ENCODE data around the gene TTC21B. TPM values are rescaled to one million over a fixed set of nuclear protein-coding genes. Genes with fewer than 3 reads are reported as not detected.

TTC21B gene
- polyA plus RNA-seq, 3 donors = 3.1 to 6.7 (median 3.8) TPM

DNA sequence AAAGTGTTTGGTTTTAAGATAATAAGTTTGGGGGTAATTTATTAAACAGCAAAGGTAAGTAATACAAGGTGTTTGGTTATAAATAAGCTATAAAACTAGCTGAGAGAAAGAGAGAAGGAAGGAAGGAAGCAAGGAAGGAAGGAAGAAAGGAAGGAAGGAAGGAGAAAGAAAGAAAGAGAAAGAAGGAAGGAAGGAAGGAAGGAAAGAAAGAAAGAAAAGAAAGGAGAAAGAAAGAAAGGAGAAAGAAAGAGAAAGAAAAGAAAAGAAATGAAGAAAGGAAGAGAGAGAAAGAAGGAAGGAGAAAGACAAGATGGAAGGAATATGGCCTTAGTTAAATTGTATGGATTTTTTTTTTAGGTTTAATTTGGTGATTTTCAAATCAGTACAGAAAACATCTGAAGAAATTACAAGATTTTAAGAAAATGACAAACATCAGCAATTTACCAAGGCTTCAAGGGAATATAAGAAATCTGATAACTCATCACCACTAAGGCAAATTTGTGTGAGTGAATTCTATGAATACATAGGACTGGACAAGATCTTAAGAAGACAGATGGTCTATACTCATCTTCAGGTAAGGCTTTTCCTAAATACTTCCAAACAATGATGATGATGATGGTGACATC, 113.1 kb downstream of the TTC21B start:
- Mint-ChIP-seq H3K27me3 (ENCODE audit: low read depth in 3 of 3) (no peaks in the 10 kb centered on the region), H3K36me3 (no peaks in the 10 kb centered on the region), H3K4me1 (no peaks in the 10 kb centered on the region), H3K27ac (no peak overlapping the region), H3K9me3 (peaks cover 0 to 5% (median 3%) of the 10 kb centered on the region in 7 donors), H3K4me3 (no peak overlapping the region)
- no peaks in the 10 kb centered on the region for H4K20me1 ChIP-seq (ENCODE audit: insufficient read depth, low read length)
- no peak overlapping the region for H2AFZ ChIP-seq (ENCODE audit: insufficient read depth, low read depth, low read length, poor library complexity, severe bottlenecking)
- no peak overlapping the region for H3K9ac ChIP-seq (ENCODE audit: insufficient read depth, low read length, poor library complexity, severe bottlenecking)
- H3K27ac ChIP-seq (ENCODE audit: low read depth in 1 of 2, low read length in 2 of 2) = no peak overlapping the region
- H3K4me3 ChIP-seq (replicated peaks in 1 of 3; ENCODE audit: low read depth in 2 of 3, low read length in 3 of 3) = no peak overlapping the region
- H3K9me3 ChIP-seq (replicated peaks in 1 of 2; ENCODE audit: control insufficient read depth in 1 of 2, insufficient read depth in 1 of 2, low read length in 2 of 2) = no peaks in the 10 kb centered on the region
- H3K36me3 ChIP-seq (replicated peaks in 1 of 2; ENCODE audit: control insufficient read depth in 1 of 2, insufficient read depth in 2 of 2, low read length in 2 of 2) = no peaks in the 10 kb centered on the region
- no peaks in the 10 kb centered on the region for H3K4me1 ChIP-seq (ENCODE audit: control insufficient read depth in 1 of 2, insufficient read depth in 2 of 2, low read length in 2 of 2)
- intact Hi-C loops (cut with micrococcal nuclease) = no loop called here
- H3K4me2 ChIP-seq (replicated peaks; ENCODE audit: extremely low read depth, low read length, poor library complexity, severe bottlenecking) = no peak overlapping the region
- DNase-seq = no peak
- TF ChIP-seq, protein P1, sequence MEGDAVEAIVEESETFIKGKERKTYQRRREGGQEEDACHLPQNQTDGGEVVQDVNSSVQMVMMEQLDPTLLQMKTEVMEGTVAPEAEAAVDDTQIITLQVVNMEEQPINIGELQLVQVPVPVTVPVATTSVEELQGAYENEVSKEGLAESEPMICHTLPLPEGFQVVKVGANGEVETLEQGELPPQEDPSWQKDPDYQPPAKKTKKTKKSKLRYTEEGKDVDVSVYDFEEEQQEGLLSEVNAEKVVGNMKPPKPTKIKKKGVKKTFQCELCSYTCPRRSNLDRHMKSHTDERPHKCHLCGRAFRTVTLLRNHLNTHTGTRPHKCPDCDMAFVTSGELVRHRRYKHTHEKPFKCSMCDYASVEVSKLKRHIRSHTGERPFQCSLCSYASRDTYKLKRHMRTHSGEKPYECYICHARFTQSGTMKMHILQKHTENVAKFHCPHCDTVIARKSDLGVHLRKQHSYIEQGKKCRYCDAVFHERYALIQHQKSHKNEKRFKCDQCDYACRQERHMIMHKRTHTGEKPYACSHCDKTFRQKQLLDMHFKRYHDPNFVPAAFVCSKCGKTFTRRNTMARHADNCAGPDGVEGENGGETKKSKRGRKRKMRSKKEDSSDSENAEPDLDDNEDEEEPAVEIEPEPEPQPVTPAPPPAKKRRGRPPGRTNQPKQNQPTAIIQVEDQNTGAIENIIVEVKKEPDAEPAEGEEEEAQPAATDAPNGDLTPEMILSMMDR (IDR thresholded peaks at IDR 0.05) = no peak
- H3K79me2 ChIP-seq (ENCODE audit: insufficient read depth, low read length) = no peaks in the 10 kb centered on the region
- no peaks in the 10 kb centered on the region for H3K27me3 ChIP-seq (ENCODE audit: control insufficient read depth in 2 of 2, insufficient read depth in 2 of 2, low read length in 2 of 2)

- no peak overlapping the region for H3K9ac ChIP-seq (ENCODE audit: insufficient read depth, low read length, poor library complexity, severe bottlenecking)
- peaks cover 0 to 5% (median 3%) of the 10 kb centered on the region in 7 donors for H3K9me3 Mint-ChIP-seq
- H3K4me3 ChIP-seq (replicated peaks in 1 of 3; ENCODE audit: low read depth in 2 of 3, low read length in 3 of 3) = no peak overlapping the region
- WGBS (ENCODE audit: insufficient coverage) = no CpG with 5 or more reads among the region's 2 CpGs
- H3K4me2 ChIP-seq (replicated peaks; ENCODE audit: extremely low read depth, low read length, poor library complexity, severe bottlenecking) = no peak overlapping the region
- H3K27me3 ChIP-seq (ENCODE audit: control insufficient read depth in 2 of 2, insufficient read depth in 2 of 2, low read length in 2 of 2) = no peaks in the 10 kb centered on the region
- no peak overlapping the region for H3K27ac Mint-ChIP-seq
- no peaks in the 10 kb centered on the region for H3K36me3 ChIP-seq (replicated peaks in 1 of 2; ENCODE audit: control insufficient read depth in 1 of 2, insufficient read depth in 2 of 2, low read length in 2 of 2)
- no peak overlapping the region for H2AFZ ChIP-seq (ENCODE audit: insufficient read depth, low read depth, low read length, poor library complexity, severe bottlenecking)
- no peaks in the 10 kb centered on the region for H3K27me3 Mint-ChIP-seq (ENCODE audit: low read depth in 3 of 3)
- TF ChIP-seq, protein P1 (IDR thresholded peaks at IDR 0.05) = no peak
- no peak overlapping the region for H3K4me3 Mint-ChIP-seq
- no peaks in the 10 kb centered on the region for H3K9me3 ChIP-seq (replicated peaks in 1 of 2; ENCODE audit: control insufficient read depth in 1 of 2, insufficient read depth in 1 of 2, low read length in 2 of 2)
- H3K36me3 Mint-ChIP-seq = no peaks in the 10 kb centered on the region
- no peaks in the 10 kb centered on the region for H3K4me1 ChIP-seq (ENCODE audit: control insufficient read depth in 1 of 2, insufficient read depth in 2 of 2, low read length in 2 of 2)
- no peak overlapping the region for H3K27ac ChIP-seq (ENCODE audit: low read depth in 1 of 2, low read length in 2 of 2)
- DNase-seq = no peak
- intact Hi-C loops (cut with micrococcal nuclease) = no loop called here
- H4K20me1 ChIP-seq (ENCODE audit: insufficient read depth, low read length) = no peaks in the 10 kb centered on the region
- no peaks in the 10 kb centered on the region for H3K79me2 ChIP-seq (ENCODE audit: insufficient read depth, low read length)
- H3K4me1 Mint-ChIP-seq = no peaks in the 10 kb centered on the region
Measured at GRCh38 chr2:165839610-165840009, 114.0 kb downstream of the TTC21B start.
